ENCODE measurements around the gene USP9X. TPM values are rescaled to one million over a fixed set of nuclear protein-coding genes. Genes with fewer than 3 reads are reported as not detected.

USP9X gene
- total and polyA plus RNA-seq, 2 experiments from 2014 or later: 62.2 to 329 TPM

- peak overlapping the region; percentile 69 for H2AFZ ChIP-seq
- no peaks in the 10 kb centered on the region for H3K36me3 ChIP-seq (ENCODE audit: insufficient read depth)
- H3K79me2 ChIP-seq (replicated peaks; ENCODE audit: insufficient read depth): no peaks in the 10 kb centered on the region
- H3K9me3 Mint-ChIP-seq: no peaks in the 10 kb centered on the region
- no peak for TF ChIP-seq POLR2AphosphoS5 (IDR thresholded peaks at IDR 0.05; ENCODE audit: low read depth)
- peak; percentile 11 to 47; a peak in 2 of 4 replicates for TF ChIP-seq CTCF (conservative IDR thresholded peaks at IDR 0.05; ENCODE audit: low read depth in 2 of 2)
- H3K27ac Mint-ChIP-seq: no peak overlapping the region
- H4K20me1 ChIP-seq (replicated peaks; ENCODE audit: insufficient read depth): no peaks in the 10 kb centered on the region
- 0 out of 2 replicates have a peak overlapping the region, but pooled peaks have one; percentile 66 for H3K27ac ChIP-seq (ENCODE audit: low read depth)
- H3K4me2 ChIP-seq: peak overlapping the region; percentile 75
- peak overlapping the region; percentile 56 for H3K4me3 ChIP-seq
- no peaks in the 10 kb centered on the region for H3F3A ChIP-seq (replicated peaks; ENCODE audit: low read depth)
- peak overlapping the region; percentile 70 for H3K4me3 Mint-ChIP-seq
- peak; percentile 84 for ATAC-seq
- peaks cover 3% of the 10 kb centered on the region; the same call in 1 of the 2 replicates for H3K4me1 ChIP-seq (ENCODE audit: insufficient read depth)
- H3K9me2 ChIP-seq (ENCODE audit: insufficient read depth): no peaks in the 10 kb centered on the region
- DNase-seq (ENCODE audit: low spot score): peak; percentile 63
- H3K27me3 ChIP-seq (ENCODE audit: insufficient read depth): no peaks in the 10 kb centered on the region
- H3K4me1 Mint-ChIP-seq: peaks cover 8% of the 10 kb centered on the region
- H3K27me3 Mint-ChIP-seq (ENCODE audit: insufficient read depth, low read depth, poor library complexity): peaks cover 2% of the 10 kb centered on the region
- H3K36me3 Mint-ChIP-seq (ENCODE audit: low read depth): no peaks in the 10 kb centered on the region
Measured at GRCh38 chrX:41275661-41276609, 190.7 kb downstream of the USP9X start.

GRCh38 chrX:41276661-41277506, 191.6 kb downstream of the USP9X start:
- Mint-ChIP-seq H3K27me3 (ENCODE audit: insufficient read depth, low read depth, poor library complexity) (peaks cover 2% of the 10 kb centered on the region), H3K9me3 (no peaks in the 10 kb centered on the region), H3K36me3 (ENCODE audit: low read depth) (no peaks in the 10 kb centered on the region), H3K4me1 (peaks cover 8% of the 10 kb centered on the region), H3K27ac (no peak overlapping the region), H3K4me3 (peak overlapping the region; percentile 70; the same call in 2 of the 3 replicates)
- DNase-seq (ENCODE audit: low spot score): peak; percentile 27
- peak; percentile 38 for ATAC-seq
- Histone ChIP-seq H3K4me2 (peak overlapping the region; percentile 75), H3K27me3 (ENCODE audit: insufficient read depth) (no peaks in the 10 kb centered on the region), H3F3A (replicated peaks; ENCODE audit: low read depth) (no peaks in the 10 kb centered on the region), H3K27ac (ENCODE audit: low read depth) (0 out of 2 replicates have a peak overlapping the region, but pooled peaks have one; percentile 23), H3K4me1 (ENCODE audit: insufficient read depth) (peaks cover 3% of the 10 kb centered on the region; the same call in 1 of the 2 replicates), H4K20me1 (replicated peaks; ENCODE audit: insufficient read depth) (no peaks in the 10 kb centered on the region), H2AFZ (0 out of 2 replicates have a peak overlapping the region, but pooled peaks have one; percentile 69), H3K9me2 (ENCODE audit: insufficient read depth) (no peaks in the 10 kb centered on the region), H3K4me3 (peak overlapping the region; percentile 56), H3K36me3 (ENCODE audit: insufficient read depth) (no peaks in the 10 kb centered on the region), H3K79me2 (replicated peaks; ENCODE audit: insufficient read depth) (no peaks in the 10 kb centered on the region)
- TF ChIP-seq NANOG (IDR thresholded peaks at IDR 0.05; ENCODE audit: borderline replicate concordance) (no peak), EZH2phosphoT487 (IDR thresholded peaks at IDR 0.05; ENCODE audit: unreplicated experiment) (no peak), CTCF (conservative IDR thresholded peaks at IDR 0.05; ENCODE audit: low read depth in 2 of 2) (no peak), ZNF114 (CRISPR knock-in tag; IDR thresholded peaks at IDR 0.05) (no peak), ETS1 (IDR thresholded peaks at IDR 0.05) (no peak), CREB1 (CRISPR knock-in tag; IDR thresholded peaks at IDR 0.05; ENCODE audit: low read depth) (no peak), REST (IDR thresholded peaks at IDR 0.05; ENCODE audit: unreplicated experiment) (no peak), POLR2AphosphoS5 (IDR thresholded peaks at IDR 0.05; ENCODE audit: low read depth) (no peak)
